Muscle of leg (tissue), 11 donors: ENCODE measurements around the gene IL4R. TPM values are rescaled to one million over a fixed set of nuclear protein-coding genes. Genes with fewer than 3 reads are reported as not detected.
"Not testable (repeated sequence)": the region's sequence is repeated elsewhere in the genome, so short reads cannot be mapped to it uniquely, and the experiment has no call there.

Experiments
- DNase-seq: peaks from one replicate; pipeline ENCODE4 v3.0.0; 2013
- H3K27ac ChIP-seq: one replicate; pipeline ENCODE4 v1.5.1; 2013; ENCODE audit warnings: mild to moderate bottlenecking, low read length, control low read depth
- H3K27me3 ChIP-seq: one replicate; pipeline ENCODE4 v1.6.1; 2013; ENCODE audit warnings: low read length; ENCODE audit not compliant: control insufficient read depth, insufficient read depth
- H3K36me3 ChIP-seq: one replicate; pipeline ENCODE4 v1.6.1; 2013; ENCODE audit warnings: low read length; ENCODE audit not compliant: control insufficient read depth, insufficient read depth
- H3K4me1 ChIP-seq: one replicate; pipeline ENCODE4 v1.6.1; 2013; ENCODE audit warnings: low read length; ENCODE audit not compliant: control insufficient read depth, insufficient read depth
- H3K4me3 ChIP-seq: one replicate; pipeline ENCODE4 v1.5.1; 2013; ENCODE audit warnings: low read length, control low read depth
- H3K9me3 ChIP-seq: replicated peaks from 2 replicates; pipeline ENCODE4 v1.6.1; 2013; ENCODE audit warnings: low read depth, low read length; ENCODE audit not compliant: control insufficient read depth
- WGBS: methylation state at CpG from one replicate; pipeline ENCODE4 v1.1.5; 2013; ENCODE audit warnings: missing lambda C conversion rate; ENCODE audit not compliant: insufficient coverage; 5-methylcytosine and 5-hydroxymethylcytosine counted together
- polyA plus RNA-seq, 8 donors: library from polyadenylated mRNA; unstranded; fragments of 120-200 nt; gene quantifications; one replicate each; pipeline versions ENCODE4 v1.2.1 to v1.2.3, GENCODE V29; 2013; ENCODE audit warnings: inconsistent platforms in 1 of 8, low replicate concordance in 1 of 8; ENCODE audit not compliant: insufficient read length in 8 of 8, insufficient read depth in 1 of 8
- total RNA-seq: library from RNA; stranded (reverse); fragments of 120-200 nt; gene quantifications from one replicate; pipeline ENCODE4 v1.2.4, GENCODE V29; 2013

The IL4R gene
- total and polyA plus RNA-seq, 9 donors, result 9.8 to 16.4 (median 14.8) TPM

GRCh38 chr16:27272697-27273096 lies 41.1 kb upstream of the IL4R start:
- not testable (repeated sequence) for H3K4me3 ChIP-seq, H3K36me3 ChIP-seq, H3K27ac ChIP-seq, DNase-seq, H3K9me3 ChIP-seq, H3K27me3 ChIP-seq
- H3K4me1 ChIP-seq, result peaks cover 10% of the 10 kb centered on the region
- 100% methylated on average over 1 of the region's 7 CpGs for WGBS

- 90% methylated on average over 1 of the region's 4 CpGs for WGBS
- no peaks in the 10 kb centered on the region for H3K9me3 ChIP-seq
- H3K27ac ChIP-seq, result no peak overlapping the region
- no peak for DNase-seq
- H3K36me3 ChIP-seq, result no peaks in the 10 kb centered on the region
- peaks cover 8% of the 10 kb centered on the region for H3K4me1 ChIP-seq
- H3K4me3 ChIP-seq, result no peak overlapping the region
- H3K27me3 ChIP-seq, result no peaks in the 10 kb centered on the region
Measured at GRCh38 chr16:27273330-27273669, 40.5 kb upstream of the IL4R start.

GRCh38 chr16:27273670-27274423 lies 39.9 kb upstream of the IL4R start:
- Histone ChIP-seq H3K36me3 (no peaks in the 10 kb centered on the region), H3K9me3 (no peaks in the 10 kb centered on the region), H3K27me3 (no peaks in the 10 kb centered on the region), H3K4me3 (no peak overlapping the region), H3K4me1 (peaks cover 7% of the 10 kb centered on the region), H3K27ac (no peak overlapping the region)
- WGBS, result 67% methylated on average over 6 of the region's 8 CpGs
- DNase-seq, result no peak

- not testable (repeated sequence) for H3K4me3 ChIP-seq, H3K27me3 ChIP-seq, H3K9me3 ChIP-seq, H3K36me3 ChIP-seq, DNase-seq, H3K27ac ChIP-seq, H3K4me1 ChIP-seq
- 100% methylated on average over 3 of the region's 7 CpGs for WGBS
Measured at GRCh38 chr16:27274424-27274874, 39.3 kb upstream of the IL4R start.

- H3K4me1 ChIP-seq, result no peaks in the 10 kb centered on the region
- no peaks in the 10 kb centered on the region for H3K27me3 ChIP-seq
- no peaks in the 10 kb centered on the region for H3K36me3 ChIP-seq
- H3K4me3 ChIP-seq, result no peak overlapping the region
- no CpG with 5 or more reads among the region's 1 CpG for WGBS
- no peak for DNase-seq
- no peaks in the 10 kb centered on the region for H3K9me3 ChIP-seq
- H3K27ac ChIP-seq, result no peak overlapping the region
Measured at GRCh38 chr16:27275394-27275793, 38.4 kb upstream of the IL4R start.

- no peak overlapping the region for H3K27ac ChIP-seq
- 20% methylated on average over 1 of the region's 7 CpGs for WGBS
- no peaks in the 10 kb centered on the region for H3K27me3 ChIP-seq
- no peaks in the 10 kb centered on the region for H3K4me1 ChIP-seq
- DNase-seq, result no peak
- H3K4me3 ChIP-seq, result no peak overlapping the region
- no peaks in the 10 kb centered on the region for H3K36me3 ChIP-seq
- H3K9me3 ChIP-seq, result no peaks in the 10 kb centered on the region
Measured at GRCh38 chr16:27281243-27281642, 32.5 kb upstream of the IL4R start.

GRCh38 chr16:27284865-27285675 lies 28.7 kb upstream of the IL4R start:
- Histone ChIP-seq H3K36me3 (no peaks in the 10 kb centered on the region), H3K4me3 (no peak overlapping the region), H3K27me3 (no peaks in the 10 kb centered on the region), H3K4me1 (no peaks in the 10 kb centered on the region), H3K9me3 (no peaks in the 10 kb centered on the region), H3K27ac (no peak overlapping the region)
- no peak for DNase-seq
- 66% methylated on average over 6 of the region's 7 CpGs for WGBS

GRCh38 chr16:27285676-27286196 lies 28.0 kb upstream of the IL4R start:
- no peak overlapping the region for H3K27ac ChIP-seq
- H3K4me3 ChIP-seq, result no peak overlapping the region
- DNase-seq, result peak; percentile 52
- no peaks in the 10 kb centered on the region for H3K4me1 ChIP-seq
- H3K9me3 ChIP-seq, result no peaks in the 10 kb centered on the region
- H3K36me3 ChIP-seq, result no peaks in the 10 kb centered on the region
- no peaks in the 10 kb centered on the region for H3K27me3 ChIP-seq
- whole genome bisulfite sequencing, result 86% methylated on average over 2 of the region's 6 CpGs

- WGBS, result 0% methylated on average over 1 of the region's 4 CpGs
- Histone ChIP-seq H3K4me1 (no peaks in the 10 kb centered on the region), H3K4me3 (no peak overlapping the region), H3K27ac (no peak overlapping the region), H3K9me3 (no peaks in the 10 kb centered on the region), H3K36me3 (no peaks in the 10 kb centered on the region), H3K27me3 (no peaks in the 10 kb centered on the region)
- DNase-seq, result peak; percentile 35
Measured at GRCh38 chr16:27286451-27286850, 27.3 kb upstream of the IL4R start.

GRCh38 chr16:27287051-27287811 lies 26.5 kb upstream of the IL4R start:
- Histone ChIP-seq H3K9me3 (no peaks in the 10 kb centered on the region), H3K27ac (no peak overlapping the region), H3K4me3 (no peak overlapping the region), H3K4me1 (no peaks in the 10 kb centered on the region), H3K27me3 (no peaks in the 10 kb centered on the region), H3K36me3 (no peaks in the 10 kb centered on the region)
- WGBS, result 93% methylated on average over 5 of the region's 8 CpGs
- no peak for DNase-seq
